Measurements from ENCODE around the gene DHX16.
A peak's percentile ranks its signal among the peaks of the same experiment; 100 is the strongest.

DNA sequence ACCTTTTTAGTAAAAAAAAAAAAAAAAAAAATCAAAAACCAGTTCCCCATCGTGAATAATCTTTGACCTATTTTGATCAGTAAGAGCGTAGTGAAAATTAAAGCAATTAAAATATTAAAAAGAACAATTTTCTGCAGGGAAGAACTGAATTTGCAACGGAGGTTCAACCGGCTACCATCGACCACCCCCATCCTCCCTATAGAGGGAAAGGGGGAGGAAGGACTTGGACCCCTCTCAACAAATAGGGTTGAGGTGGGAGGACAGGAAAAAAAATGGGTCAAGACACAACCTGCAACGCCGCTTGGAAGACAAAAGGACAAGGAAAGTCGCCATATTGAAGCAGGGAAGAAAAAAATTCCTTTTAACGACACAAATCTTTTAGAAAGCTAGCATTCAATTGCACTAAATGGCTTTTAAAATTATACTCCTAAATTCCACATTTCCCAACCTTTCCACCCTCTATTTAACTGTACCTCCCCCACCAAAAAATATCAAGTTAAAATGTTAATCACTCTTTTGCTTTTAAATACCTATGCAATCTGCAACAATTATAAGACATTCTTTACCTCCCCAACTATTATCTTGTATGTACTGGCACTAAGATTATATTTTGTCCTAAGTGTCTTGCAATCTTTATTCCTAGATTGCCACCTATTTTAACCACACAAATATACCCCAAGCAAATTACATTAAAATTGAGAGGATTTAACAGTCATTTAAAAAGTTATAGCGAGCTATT is 57.4 kb downstream of the DHX16 start:
- TF ChIP-seq, protein P1, sequence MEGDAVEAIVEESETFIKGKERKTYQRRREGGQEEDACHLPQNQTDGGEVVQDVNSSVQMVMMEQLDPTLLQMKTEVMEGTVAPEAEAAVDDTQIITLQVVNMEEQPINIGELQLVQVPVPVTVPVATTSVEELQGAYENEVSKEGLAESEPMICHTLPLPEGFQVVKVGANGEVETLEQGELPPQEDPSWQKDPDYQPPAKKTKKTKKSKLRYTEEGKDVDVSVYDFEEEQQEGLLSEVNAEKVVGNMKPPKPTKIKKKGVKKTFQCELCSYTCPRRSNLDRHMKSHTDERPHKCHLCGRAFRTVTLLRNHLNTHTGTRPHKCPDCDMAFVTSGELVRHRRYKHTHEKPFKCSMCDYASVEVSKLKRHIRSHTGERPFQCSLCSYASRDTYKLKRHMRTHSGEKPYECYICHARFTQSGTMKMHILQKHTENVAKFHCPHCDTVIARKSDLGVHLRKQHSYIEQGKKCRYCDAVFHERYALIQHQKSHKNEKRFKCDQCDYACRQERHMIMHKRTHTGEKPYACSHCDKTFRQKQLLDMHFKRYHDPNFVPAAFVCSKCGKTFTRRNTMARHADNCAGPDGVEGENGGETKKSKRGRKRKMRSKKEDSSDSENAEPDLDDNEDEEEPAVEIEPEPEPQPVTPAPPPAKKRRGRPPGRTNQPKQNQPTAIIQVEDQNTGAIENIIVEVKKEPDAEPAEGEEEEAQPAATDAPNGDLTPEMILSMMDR (IDR thresholded peaks at IDR 0.05): no peak
- TF ChIP-seq POLR2A (IDR thresholded peaks at IDR 0.05) (no peak), POLR2AphosphoS5 (IDR thresholded peaks at IDR 0.05; ENCODE audit: insufficient read depth in 1 of 2, low read depth in 1 of 2) (peak in 1 of 2 donors; percentile 52)

All from vagina (tissue), 2 donors.